Esophagus mucosa (tissue), 1 donor: Measurements from ENCODE around the gene MMEL1. TPM values are rescaled to one million over a fixed set of nuclear protein-coding genes. Genes with fewer than 3 reads are reported as not detected.

Experiments used
- ATAC-seq: fragments of 200-7000 bp; cut with Tn5 transposase; one replicate; pipeline ENCODE4 v1.9.1; 2020
- total RNA-seq: library from RNA; stranded (reverse); gene quantifications from one replicate; pipeline ENCODE4 v1.2.4, GENCODE V29; 2023
- donor health status: DM: yes; HTN: yes; CAD: no.

The MMEL1 gene
- total RNA-seq, 1 donor from 2014 or later = 2.3 TPM

- no peak for ATAC-seq
Observed at GRCh38 chr1:2542246-2542915, 90.4 kb downstream of the MMEL1 start.

DNA sequence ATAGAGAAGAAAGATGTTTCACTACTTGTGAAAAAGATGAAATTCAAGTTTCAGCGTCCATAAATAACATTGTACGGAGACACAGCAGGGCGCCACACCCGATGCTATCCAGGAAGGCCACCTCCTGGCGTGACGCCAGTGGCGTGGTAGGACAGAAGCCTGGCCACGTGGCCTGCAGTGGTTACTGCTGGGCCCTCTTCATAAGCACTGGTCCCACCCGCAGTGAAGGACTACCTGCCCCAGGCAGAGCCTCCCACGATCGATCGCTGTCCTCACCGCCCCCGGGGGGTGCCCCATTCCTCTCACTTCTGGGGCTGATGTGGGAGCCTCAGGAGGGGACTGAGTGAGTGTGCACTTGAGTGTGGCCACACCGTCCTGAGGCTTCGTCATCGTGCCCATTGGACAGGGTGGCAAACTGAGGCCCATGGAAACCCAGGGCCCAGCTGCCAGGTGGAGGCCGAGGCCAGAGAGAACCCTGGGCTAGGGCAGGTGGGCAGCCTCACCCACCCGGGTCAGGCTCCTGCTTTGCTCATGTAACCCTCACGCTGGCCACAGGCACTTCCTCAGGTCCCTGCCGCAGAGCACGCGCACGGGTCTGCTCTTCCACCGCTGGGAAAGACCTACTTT is 91.1 kb downstream of the MMEL1 start:
- ATAC-seq = no peak

GRCh38 chr1:2540816-2541492 is 91.9 kb downstream of the MMEL1 start:
- ATAC-seq = no peak

Other genes starting within 250 kb of the MMEL1 start
- gene MORN1, start 241.5 kb downstream of the MMEL1 start, total RNA-seq = 8.4 TPM
- 167 TPM for gene RER1, start 241.2 kb downstream of the MMEL1 start, total RNA-seq
- gene PEX10, start 220.5 kb downstream of the MMEL1 start, total RNA-seq = 17.7 TPM
- gene PLCH2, start 156.7 kb downstream of the MMEL1 start, total RNA-seq = 21.0 TPM
- 10.1 TPM for gene PANK4, start 106.4 kb downstream of the MMEL1 start, total RNA-seq
- gene HES5, start 102.8 kb downstream of the MMEL1 start, total RNA-seq = 1.3 TPM
- 12.0 TPM for gene TNFRSF14, start 76.6 kb downstream of the MMEL1 start, total RNA-seq
- gene PRXL2B, start 46.2 kb downstream of the MMEL1 start, total RNA-seq = 12.7 TPM
- 0.08 TPM for gene TTC34, start 168.7 kb upstream of the MMEL1 start, total RNA-seq